Activated CD8-positive, alpha-beta memory T cell treated with anti-CD3 and anti-CD28 coated beads for 36 hours (primary cell): ENCODE data around the gene CPM. TPM values are rescaled to one million over a fixed set of nuclear protein-coding genes. Genes with fewer than 3 reads are reported as not detected.

Experiments
- CTCF ChIA-PET: fragments of 350-600 bp; sonication (Branson Sonifier 250); formaldehyde crosslinking; loops from one replicate; lab custom pipeline; 2021; ENCODE audit warnings: antibody characterized with exemption; lab: Charles Lee
- POLR2A ChIA-PET: fragments of 350-600 bp; sonication (Branson Sonifier 250); formaldehyde crosslinking; loops from one replicate; lab custom pipeline; 2021; ENCODE audit warnings: antibody characterized with exemption; lab: Charles Lee
- total RNA-seq, 2 experiments: library from RNA; stranded (reverse); gene quantifications; one replicate each; pipeline ENCODE4 v1.2.3, GENCODE V29; 2021

Gene CPM
- total RNA-seq, 2 experiments from 2014 or later, result 1.8 to 2.7 TPM

DNA sequence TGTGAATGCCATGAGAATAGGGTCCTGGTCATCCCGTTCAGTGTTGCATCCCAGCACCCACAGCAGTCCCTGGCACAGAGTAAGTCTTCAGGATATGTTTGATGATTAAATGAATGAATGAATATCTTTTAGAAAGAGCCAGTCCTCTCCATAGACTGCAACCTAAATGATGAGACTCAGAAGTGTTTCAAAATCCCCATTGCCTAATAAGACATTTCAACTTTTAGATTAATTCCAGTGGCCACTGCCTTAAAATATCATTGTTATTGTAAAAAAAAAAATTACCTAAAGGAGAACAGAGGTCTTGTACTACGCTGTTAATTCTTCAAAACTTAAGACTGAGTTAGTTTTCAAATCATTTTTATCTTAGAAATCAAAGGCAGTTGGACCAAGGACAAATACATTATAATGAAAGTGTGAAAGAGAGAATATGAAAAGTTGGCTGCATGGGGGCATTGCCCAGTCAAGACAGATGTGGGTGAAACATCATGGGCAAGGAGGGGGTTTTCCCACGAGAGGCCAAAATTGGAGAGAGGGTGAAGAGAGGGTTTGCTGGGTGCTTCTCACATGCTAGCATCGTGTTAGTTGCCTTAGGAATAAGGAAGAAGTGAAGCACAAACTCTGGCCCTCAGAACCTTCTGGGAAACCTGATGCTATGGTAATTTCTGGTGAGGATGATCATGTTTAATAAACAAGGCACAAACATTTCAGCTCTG lies 26.3 kb upstream of the CPM start:
- POLR2A ChIA-PET, result no interaction called here

DNA sequence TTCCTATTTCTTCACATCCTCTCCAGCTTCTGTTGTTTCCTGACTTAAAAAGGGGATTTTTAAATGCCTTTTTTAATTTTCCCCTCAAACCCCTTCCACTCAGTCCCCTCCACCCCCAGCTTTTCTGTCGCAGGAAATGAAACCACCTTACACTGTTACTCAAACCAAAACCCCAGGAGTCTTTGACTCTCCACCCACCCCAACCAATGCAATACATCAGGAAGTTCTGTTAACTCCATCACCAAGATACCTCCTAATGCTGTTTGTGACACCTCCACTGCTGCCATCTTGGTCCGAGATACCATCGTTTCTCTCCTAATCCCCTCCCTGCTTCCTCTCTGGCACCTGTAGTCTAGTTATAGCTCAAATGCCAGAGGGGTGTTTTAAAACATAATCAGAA lies 25.4 kb upstream of the CPM start:
- POLR2A ChIA-PET, result no interaction called here
- CTCF ChIA-PET, result no interaction called here

More for the DNA sequence above, 26.3 kb upstream of the CPM start:
- CTCF ChIA-PET, result no interaction called here

DNA sequence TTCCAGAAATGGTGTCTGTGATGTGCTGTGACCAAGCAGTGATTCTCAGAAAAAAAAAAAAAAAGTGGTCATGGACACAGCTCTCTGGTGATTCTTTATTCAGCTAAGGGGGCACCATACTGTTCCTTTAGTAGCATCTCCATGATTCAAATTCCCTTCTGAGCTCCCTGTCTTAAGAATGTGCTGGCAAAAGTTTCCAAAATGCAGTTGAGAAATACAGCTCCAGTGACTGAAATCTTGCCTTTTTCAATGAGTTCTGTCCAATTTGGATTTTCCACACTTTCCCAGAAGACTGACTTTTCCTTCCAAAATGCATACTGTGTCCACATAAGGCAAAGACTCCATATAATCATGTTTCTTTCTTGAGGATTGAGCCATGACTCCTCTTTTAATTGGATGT lies 24.3 kb upstream of the CPM start:
- POLR2A ChIA-PET, result no interaction called here
- CTCF ChIA-PET, result no interaction called here

DNA sequence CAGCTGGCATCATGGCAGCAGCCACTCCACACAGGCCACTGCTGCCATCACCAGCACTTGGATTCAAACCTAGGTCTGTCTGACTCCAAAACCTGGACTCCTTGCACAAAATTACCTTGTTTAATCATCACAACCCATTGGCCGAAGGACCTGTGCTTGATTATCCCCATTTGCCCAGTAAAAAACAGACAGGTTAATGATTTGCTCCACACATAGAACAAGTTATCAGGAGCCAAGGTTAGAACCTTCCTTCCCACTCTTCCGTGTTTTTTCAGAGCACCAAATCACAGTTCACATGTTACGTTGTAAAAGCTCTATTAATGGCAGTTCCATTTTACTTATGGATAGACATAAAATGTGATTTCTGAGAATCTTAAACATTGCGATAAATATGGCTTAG lies 23.5 kb upstream of the CPM start:
- CTCF ChIA-PET, result no interaction called here

DNA sequence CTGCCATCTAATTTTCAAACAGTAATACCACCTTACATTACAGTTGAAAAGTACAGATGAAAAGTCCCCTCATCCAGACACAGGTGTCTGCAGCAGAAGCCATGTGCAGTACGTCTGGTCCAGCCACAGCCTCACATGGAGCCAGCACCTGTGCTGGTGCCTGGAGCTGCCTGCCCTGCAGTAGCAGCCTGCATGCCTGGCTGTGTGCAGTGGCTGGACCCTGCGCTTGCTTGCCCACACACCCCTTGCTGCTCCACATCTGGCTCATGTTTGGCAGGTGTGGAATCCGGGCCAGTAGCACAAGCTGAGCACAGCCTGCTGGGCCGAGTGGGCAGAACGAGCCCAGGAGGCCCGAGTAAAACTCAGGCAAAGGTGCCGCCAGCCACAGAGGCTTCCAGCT lies 21.8 kb upstream of the CPM start:
- ChIA-PET POLR2A (no interaction called here), CTCF (interaction anchor here (0.8 kb wide), 1 partner anchor 12 kb away, joined by 3 read pairs; no protein-coding TSS in a partner anchor)

More for the DNA sequence above, 23.5 kb upstream of the CPM start:
- POLR2A ChIA-PET, result no interaction called here

DNA sequence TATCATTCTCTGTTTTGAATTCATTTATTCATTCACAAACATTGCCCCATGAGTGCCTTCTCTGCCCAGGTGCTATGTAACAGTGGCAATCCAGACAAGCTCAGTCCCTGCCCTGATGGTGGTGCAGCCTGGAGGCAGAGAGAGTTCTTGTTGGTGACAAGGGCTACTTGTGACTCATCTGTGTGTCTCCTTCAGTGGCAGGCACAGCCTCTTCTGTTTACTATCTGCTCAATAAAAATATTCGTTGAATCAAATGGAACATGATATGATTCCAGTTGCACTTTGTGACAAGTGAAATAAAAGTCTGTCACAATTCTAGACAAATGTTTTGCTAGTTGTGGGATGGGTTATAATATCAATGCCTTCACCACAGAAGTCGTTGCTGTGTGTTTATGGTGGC lies 20.6 kb upstream of the CPM start:
- CTCF ChIA-PET, result no interaction called here

DNA sequence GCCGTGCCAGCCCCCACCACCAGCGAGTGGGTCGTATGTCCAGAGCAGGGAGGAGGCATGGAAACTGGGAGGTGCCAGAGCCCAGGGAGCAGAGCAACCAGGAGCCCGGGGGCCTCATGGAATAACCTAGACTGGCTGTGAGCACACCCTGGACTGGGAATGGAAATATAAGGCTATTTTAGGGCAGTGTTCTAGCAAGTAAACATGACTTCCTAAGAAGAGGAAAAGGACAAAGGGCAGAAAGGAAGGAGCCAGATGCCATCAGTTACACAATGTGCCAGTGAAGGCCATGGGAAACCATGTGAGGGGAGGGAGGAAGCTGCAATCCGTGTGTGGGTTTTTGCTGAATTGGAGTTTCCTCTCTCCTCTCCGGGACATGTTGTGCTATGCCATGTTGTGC lies 18.7 kb upstream of the CPM start:
- POLR2A ChIA-PET, result no interaction called here

More for the DNA sequence above, 20.6 kb upstream of the CPM start:
- POLR2A ChIA-PET, result no interaction called here

DNA sequence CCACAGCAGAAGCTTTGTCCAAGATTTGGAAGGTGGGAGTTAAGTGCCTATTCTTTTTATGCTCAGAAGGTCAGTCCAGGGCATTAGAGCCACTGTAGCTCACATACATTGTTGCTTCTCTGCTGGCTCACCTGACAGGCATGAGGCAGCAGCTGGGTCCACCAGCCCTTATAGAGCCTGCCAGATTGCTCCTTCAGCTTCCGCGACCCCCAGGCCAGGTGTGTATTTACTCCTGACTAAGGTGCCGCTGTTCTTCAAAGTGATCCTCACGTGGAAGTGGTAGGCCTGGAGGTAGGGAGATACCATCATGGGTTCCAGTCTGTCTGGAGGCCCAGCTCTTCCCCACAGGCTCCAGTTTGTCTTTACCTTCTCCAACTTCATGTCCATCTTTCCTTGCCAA lies 17.5 kb upstream of the CPM start:
- POLR2A ChIA-PET, result no interaction called here
- CTCF ChIA-PET, result interaction anchor here (1.4 kb wide), 1 partner anchor 109 kb away, joined by 3 read pairs; no protein-coding TSS in a partner anchor

More for the DNA sequence above, 18.7 kb upstream of the CPM start:
- CTCF ChIA-PET, result no interaction called here

DNA sequence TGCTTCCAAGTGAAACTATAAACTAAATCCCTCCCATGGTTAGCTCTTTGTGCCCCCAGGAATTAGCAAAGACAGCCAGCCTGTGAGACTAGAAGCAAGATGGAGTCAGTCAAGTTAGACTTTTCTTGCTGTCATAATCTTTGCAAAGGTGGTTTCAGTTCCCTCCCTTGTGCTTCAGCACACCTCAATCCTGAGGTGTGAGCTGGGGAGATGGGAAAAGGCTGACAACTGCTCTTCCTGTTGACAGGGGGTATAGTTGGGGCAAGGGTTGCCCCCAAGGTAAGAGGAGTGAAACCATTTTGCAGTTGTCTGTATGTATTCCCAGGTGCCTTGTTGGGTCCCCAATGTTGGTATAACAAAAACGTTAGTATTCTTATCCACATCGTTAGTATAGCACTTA lies 12.3 kb upstream of the CPM start:
- CTCF ChIA-PET, result interaction anchor here (1.0 kb wide), 1 partner anchor 29 kb away, joined by 3 read pairs; no protein-coding TSS in a partner anchor
- POLR2A ChIA-PET, result no interaction called here

DNA sequence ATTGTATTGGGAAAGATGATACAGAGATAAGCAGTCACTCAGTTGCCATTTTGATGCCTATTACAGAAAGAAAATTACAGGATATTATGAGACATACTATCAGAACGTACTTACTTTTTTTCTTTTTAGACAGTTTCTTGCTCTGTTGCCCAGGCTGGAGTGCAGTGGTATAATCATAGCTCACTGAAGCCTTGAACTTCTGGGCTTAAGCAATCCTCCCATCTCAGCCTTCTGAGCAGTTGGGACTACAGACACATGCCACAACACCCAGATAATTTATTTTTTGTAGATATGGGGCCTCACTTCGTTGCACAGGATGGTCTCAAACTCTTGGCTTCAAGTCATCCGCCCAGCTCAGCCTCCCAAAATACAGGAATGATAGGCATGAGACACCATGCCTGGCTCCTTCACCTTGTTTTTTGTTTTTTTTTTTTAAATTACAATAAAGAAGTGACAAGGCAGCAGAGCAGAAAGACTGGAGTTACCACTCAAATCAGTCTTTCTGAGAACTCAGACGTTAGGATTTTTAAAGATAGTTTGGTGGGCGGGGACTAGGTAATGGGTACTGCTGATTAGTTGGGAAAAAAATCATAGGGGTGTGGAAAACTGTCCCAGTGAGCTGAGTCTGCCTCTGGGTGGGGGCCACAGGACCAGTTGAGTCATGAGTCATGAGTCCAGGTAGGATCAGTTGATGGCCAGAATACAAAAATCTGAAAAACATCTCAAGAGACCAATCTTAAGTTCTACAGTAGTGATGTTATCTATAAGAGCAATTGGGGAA lies 11.5 kb upstream of the CPM start:
- CTCF ChIA-PET, result no interaction called here
- POLR2A ChIA-PET, result no interaction called here

DNA sequence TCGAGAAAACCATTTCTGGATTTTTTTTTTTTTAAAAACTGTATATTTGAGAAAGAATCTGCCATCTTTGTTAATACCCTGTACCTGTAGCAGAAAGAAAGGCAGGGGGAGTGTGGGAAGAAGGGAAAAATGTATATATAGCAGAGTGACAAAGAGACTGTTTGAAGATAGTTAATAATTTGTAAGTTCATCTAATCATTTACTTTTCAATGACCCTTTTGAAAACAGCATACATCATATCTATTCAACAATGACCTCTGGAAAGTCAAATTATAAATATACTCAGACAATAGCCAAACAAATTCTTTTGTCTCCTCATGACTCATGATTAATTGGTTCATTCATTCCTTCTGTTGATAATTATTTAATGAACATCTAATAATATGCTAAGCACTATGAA lies 10.9 kb upstream of the CPM start:
- CTCF ChIA-PET, result no interaction called here

DNA sequence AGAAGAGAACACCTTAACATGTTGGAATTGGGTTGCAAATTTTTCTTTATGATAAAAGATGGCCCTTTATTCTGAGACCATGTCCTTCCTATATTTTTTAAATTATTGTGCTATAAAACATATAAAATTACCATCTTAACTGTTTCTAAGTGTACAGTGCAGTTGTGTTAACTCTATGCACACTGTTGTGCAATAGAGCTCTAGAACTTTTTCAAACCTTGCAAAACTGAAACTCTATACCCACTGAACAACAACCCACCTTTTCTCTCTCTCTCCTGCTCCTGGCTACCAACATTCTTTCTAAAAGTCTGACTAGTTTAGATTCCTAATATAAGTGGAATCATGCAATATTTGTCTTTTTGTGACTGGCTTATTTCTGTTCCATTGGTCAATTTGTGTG lies 7.8 kb upstream of the CPM start:
- POLR2A ChIA-PET, result no interaction called here
- CTCF ChIA-PET, result no interaction called here

More for the DNA sequence above, 10.9 kb upstream of the CPM start:
- POLR2A ChIA-PET, result no interaction called here

DNA sequence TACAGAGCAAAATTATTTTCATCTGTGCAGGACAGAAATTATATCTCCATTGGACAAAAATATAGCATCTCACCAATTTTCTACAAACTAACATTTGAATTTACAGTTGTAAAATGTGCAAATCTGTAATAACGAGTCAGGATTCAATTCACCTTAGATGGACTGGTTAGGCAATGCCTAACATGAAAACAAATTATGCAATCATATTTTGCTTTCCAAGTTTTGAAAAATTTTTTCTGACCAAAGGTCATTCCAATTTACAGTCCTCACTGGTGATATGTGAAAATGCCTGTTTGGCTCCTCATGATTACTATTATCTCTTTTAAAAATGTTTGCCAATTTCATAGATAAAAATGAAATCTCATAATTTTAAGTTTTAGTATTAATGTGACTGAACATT lies 6.5 kb upstream of the CPM start:
- CTCF ChIA-PET, result no interaction called here
- POLR2A ChIA-PET, result no interaction called here

DNA sequence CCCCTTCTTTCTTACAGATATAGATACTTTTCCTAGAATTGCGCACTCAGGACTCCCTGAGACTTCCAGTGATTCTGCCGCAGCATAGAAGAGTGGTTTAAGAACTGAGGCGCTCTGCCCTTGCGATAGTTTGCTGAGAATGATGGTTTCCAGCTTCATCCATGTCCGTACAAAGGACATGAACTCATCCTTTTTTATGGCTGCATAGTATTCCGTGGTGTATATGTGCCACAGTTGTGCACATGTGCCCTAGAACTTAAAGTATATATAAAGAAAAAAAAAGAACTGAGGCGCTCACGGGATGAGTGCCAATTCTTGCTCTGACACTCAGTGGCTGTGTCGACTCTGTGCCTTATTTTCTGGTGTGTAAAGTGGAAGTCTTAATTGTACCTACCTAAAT lies 1.4 kb upstream of the CPM start:
- CTCF ChIA-PET, result no interaction called here
- POLR2A ChIA-PET, result no interaction called here

DNA sequence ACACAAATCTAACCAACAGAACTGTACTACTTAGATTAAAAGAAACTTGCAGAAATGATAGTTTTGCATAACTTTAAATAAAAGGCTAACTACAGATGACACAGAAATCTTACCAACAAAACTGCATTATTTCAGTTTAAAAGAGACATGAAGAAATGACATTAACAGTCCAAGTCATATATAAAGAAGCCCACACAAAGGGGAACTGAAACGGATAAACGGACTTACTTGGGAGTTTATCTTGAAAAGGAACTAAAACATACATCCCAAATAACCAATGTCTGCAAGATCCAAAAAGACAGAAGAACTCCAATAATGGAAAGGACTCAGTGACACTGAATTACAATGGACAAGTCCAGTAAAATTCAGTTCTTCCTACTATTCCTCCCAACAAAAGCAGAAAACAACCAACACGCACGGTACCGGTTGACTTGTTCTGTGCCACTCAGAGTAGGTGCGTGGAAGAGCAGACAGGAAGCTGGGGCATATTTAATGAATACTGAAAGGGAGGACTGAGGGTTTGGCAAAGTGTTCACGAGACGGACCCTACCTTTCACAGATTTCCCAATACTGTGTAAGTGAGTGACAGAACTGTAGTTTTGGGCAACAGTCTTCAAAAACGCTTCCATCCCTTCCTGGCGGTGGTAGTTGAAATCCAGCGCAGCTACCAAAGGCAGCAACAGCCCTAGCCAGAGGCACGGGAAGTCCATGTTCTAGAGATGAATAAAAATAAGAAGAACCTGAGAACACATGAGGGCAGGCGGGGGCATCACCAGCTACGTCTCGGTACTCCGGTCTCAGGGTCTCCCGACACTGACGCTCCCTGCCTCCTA lies 627 bp downstream of the CPM start:
- ChIA-PET CTCF (interaction anchor here (0.6 kb wide), 1 partner anchor 1153 kb away, joined by 4 read pairs; no protein-coding TSS in a partner anchor), POLR2A (no interaction called here)

DNA sequence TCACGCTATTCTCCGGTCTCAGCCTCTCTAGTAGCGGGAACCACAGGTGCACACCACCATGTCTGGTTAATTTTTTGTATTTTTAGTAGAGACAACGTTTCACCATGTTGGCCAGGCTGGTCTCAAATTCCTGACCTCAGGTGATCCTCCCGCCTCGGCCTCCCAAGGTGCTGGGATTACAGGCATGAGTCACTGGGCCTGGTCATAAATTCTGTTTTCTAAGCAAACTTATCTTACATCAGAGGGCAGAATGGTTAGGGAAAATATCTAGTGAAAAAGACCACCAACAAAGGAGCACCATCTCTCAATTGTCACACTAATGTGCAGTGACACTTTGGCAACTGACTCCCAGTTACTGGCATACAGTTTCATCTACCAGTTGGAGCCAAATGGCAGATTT lies 2.8 kb downstream of the CPM start:
- CTCF ChIA-PET, result no interaction called here
- POLR2A ChIA-PET, result no interaction called here

DNA sequence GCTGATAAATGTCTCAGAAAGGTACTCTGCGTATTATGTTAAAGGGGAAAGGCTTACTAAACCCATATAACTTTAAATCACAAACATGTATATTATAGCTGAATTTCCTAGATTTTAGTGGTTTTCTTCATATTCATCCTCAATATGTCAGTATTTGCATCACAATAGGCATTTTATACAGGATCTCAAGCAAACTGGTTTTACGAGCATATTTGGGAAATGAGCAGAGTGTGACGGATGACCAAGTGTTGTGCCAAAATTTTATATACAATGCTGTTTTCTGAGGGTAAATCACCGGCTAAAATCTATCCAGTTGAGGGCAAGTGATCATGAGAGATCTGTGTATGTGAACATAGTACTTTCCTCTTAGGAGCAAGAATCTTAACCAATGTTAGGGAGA lies 8.4 kb downstream of the CPM start:
- ChIA-PET CTCF (no interaction called here), POLR2A (no interaction called here)

DNA sequence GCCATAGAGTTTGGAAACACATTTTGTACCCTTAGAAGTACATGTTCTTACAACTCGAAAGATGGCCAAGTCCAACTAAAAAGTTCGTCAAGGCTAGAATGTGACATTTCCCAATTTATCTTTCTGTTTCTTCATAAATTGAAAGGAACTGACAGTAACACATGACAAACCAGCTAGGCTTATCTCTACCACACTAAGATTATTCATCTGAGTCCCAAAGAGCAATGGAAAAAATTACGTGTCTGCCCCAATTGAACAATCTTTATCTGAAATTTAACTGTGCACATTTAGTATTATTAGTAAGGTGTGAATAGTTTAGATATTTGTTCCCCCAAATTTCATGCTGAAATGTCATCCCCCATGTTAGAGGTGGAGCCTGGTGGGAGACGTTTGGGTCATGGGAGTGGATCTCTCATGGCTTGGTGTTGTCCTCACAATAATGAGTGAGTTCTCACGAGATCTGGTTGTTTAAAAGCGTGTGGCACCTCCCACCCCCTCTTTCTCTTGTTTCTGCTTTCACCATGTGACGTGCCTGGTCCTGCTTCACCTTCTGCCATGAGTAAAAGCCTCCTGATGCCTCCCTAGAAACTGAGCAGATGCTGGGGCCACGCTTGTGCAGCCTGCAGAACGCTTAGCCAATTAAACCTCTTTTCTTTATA lies 13.3 kb downstream of the CPM start:
- ChIA-PET CTCF (interaction anchor here (0.5 kb wide), 1 partner anchor 265 kb away, joined by 3 read pairs; no protein-coding TSS in a partner anchor), POLR2A (no interaction called here)

DNA sequence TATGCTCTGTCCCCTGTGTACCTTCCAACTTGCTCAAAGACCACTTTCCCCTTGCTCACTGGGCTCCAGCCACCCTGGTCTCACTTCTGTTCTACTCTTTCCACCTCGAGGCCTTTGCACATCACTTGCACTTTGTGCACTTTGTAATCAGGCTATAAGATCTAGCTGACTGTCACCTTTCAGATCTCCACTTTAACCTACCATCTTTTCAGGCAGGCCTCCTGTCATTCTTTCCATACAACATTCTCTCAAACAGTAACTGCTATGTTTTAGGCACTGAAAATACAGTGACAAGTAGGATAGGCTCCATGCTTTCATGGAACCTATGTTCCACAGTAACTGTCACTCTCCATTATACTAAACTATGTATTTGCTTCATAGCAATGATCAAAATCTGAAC lies 14.0 kb downstream of the CPM start:
- ChIA-PET POLR2A (no interaction called here), CTCF (interaction anchor here (0.5 kb wide), 1 partner anchor 264 kb away, joined by 3 read pairs; no protein-coding TSS in a partner anchor)
